ENCODE data around the gene CADPS2.

The CADPS2 gene

DNA sequence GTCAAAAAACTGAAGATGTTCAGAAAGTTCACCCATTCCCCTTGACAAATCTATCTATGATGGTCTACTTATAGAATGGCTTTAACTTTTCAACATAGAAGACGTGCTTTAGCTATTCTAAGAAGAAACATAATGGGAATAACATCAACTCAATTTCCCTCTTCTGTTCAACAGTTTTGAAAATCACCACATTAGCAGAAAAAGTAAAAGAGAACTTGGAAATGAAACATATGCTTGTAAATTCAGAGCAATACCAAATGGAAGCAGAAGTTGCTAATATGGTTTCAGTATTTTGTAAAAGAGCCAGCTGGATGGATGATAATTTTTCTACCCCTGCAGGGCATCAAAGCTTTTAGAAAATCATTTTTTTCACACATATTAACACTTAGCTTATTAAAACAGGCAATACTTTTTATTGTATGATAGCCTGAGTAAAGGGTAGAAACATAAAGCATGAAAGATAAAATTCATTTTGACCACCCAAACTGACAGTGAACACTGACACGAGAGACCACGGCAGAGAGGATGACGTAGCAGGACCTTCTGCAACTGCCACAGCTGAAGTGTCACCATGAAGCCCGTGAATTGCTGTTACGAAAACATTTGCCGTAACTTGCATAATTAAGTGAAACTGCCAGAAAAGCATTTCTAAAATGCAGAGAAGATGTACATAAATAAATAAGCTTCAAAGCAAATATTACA is 542.5 kb downstream of the CADPS2 start:
- no peak for DNase-seq

DNA sequence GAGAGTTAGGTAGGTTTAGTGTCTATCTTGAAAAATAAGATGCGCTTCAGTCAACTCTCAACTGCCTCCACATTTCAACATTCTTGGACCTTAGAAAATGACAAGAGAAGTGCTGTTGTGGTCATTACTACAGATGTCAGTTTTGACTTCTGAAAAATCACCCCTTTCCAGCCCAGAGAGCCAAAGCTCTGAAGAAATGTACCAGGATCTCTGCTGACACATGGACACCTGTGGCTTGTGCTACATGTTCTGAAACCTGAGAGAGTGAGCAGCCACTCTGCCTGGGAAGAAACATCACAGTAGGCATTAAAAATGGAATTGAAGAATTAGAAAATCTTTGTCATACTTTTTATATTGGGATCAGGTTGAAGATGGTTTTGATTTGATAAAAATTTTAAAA is 545.8 kb downstream of the CADPS2 start:
- DNase-seq, result no peak

DNA sequence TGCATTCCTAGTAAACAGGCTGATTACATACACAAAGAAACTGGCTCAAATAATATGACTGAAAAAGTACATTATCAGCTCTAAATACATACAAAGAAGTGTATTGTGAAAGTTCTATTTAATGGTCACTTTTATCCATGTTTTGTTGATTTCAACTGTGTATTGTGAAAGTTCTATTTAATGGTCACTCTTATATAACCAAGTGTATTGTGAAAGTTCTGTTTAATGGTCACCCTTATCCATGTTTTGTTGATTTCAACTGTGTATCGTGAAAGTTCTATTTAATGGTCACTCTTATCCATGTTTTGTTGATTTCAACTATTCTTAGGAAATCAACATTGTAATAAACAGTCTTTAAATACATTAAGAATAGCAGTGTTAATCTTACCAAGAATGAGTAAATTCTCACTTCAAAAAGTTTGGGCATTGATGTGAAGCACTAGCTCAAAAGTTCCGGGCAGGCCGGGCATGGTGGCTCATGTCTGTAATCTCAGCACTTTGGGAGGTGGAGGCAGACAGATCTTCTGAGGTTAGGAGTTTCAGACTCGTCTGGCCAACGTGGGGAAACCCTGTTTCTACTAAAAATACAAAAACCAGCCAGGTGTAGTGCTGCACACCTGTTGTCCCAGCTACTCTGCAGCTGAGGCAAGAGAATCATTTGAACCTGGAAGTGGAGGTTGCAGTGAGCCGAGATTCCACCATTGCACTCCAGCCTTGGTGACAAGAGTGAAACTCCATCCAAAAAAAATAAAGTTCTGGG is 546.9 kb downstream of the CADPS2 start:
- DNase-seq, result no peak

DNA sequence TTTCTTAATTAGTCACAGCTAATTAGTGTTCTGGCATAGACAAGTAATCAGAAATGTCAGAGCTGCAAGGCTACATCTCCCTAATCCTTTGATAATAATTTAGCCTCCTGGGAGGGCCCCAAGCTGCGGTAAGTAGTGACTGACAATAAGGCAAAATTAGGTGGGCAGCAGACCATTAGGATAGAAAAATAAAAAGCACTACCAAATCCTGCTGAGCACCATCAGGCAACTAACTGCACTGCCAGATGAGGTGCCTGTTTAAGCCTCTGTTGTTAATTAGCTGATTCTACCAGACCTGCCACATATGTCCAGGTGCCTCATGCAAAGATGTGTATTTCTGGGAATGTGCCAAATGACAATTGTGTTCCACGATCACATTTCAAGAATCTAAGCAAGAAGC is 549.2 kb downstream of the CADPS2 start:
- DNase-seq, result peak; percentile 79

DNA sequence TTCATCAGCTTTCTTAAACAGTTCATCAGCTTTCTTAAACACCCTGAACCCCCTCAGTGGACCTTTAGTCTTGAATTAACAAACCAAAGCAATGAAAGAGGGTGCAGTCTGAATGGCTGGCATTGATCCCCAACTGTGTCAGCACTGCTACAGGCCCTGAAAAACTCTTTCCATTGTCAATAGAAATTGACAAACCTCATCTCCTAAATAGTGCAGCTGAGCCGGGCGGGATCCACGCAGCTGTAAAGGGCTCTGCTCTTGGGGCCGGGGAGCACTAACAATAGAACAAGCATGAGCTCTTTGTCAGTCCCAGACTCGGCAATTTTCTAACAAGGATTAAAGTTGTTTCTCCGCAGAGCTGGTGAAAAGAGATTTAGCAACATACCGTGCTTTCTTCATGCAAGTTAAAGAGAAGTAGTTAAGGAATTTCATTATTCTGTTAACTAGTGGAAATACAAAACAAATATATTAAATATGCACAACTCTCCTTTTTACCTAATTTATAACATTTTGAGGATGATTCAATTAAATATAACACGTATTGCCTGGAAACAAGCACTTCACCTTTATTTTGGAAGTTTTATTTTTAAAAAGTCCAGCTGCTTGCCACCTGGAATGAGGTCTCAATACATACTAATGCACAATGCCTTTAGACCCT is 557.0 kb downstream of the CADPS2 start:
- no peak for DNase-seq

DNA sequence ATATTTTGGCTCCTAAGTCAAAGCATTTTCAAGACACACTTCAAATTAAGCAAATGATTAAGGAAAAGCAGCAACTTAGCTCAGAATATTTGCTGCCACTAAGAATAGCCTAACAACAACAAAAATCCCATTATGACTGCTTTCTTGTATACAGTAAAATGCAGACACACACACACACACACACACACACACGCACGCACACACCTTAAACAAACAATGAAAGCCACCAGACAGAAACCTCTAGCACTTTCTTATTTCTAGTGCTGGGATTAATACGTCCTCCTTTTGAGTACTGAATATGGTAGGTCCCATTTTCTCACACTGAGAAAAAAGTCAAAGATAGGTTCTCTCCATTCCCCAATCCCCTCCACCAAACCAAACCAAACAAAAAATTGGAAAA is 558.3 kb downstream of the CADPS2 start:
- no peak for DNase-seq

DNA sequence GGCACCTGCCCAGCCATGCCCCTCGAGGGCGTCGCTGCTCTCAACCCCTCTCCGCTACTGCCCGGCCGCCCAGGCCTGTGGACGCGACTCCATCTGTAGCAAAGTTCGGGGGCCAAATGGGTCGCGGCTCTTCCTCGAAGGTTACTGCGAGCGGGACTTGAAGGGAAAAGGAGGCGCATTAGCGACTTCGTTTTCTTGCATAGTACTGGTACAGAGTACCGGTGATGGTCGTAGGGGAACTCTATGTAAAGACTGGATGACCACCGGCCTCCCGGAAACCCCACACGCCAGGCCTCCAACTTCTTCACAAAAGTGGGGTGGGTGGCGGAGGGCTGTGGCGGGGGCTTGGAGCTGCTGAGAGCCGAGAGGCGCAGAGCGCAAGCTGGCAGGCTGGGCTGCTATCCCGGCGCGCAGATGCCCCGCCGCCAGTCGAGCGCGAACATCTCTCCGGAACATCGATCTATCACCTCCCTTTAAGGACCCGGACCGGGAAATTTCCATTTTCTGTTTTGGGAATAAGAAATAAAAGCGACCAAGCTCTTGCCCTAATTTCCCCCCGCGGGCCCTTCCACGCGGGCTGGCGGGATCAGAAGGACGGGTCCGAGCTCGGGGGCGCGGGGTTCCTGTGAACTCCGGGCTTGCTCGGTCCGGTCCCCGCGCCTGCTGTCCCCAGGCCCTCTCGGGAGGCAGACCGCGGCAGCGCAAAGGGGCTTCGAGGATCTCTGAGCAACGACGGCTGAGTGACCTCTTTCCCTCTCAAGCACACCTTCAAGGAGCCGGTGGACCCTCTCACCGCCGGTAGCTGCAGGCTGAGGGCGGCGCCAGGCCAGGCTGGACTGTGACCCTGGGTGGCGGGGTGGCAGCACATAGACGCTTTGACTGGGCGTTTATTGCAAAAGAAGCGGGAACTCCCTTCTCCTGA is 569.5 kb downstream of the CADPS2 start:
- DNase-seq, result no peak

DNA sequence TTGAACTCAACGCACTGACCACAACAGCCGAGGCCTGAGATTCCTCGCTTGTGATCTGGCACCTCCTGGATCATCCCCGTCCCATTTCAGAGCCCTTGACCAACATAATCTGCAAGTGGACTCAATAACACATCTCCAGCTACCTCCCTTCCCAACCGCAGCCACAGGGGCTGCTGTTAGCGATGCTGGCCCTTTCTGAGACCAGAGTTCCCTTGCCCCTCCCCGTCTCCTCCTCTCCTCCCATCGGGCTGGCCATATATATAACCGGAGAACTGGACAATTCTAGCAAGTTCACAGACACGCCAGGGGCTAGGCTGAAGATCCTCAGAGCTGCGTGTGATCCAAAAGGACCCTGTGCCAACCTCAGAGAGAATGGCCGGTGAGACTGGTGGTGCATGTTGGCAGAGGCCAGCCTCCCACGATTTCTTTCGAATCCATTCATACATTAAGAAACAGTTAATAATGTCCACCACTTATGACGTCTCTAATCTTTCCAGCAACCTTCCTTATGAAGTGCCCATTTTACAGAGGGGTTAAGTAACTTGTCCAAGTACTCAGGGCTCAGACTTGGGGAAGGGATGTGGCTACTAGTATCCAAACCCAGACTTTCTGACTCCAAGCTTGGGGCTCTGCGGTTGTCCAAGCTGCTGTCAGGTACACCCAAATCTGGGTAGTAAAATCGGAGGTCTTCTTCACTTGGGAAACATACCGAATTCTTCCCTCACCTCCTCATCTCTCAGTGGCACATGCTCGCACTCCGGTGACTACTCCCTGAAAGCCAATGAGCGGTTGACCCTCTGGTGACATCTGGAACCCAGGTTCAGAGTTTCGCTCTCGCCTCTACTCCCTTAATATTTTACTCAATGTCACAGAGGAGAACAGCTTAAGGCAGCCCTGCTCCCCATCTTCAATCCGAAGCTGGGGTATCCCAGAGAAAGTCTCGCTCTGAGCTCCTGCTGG is 570.5 kb downstream of the CADPS2 start:
- DNase-seq, result no peak

DNA sequence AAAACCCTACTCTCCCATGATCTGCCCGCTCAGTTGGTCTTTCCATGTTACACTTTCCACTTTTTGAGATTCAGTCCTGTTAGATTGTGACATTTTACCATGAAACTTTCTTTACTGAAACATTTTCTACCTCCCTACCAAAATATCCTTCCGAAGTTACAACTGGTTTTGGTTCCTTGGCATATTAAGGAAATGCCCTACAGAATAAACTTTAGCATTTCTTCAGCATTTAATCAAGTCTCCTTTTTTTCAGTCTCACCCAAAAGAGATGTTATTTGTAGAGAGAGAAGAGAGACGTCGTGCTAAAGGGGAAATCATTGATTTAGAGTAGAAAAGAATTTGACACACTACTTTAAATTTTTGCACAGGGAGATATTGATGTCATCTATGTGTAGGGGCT is 572.0 kb downstream of the CADPS2 start:
- DNase-seq, result no peak

DNA sequence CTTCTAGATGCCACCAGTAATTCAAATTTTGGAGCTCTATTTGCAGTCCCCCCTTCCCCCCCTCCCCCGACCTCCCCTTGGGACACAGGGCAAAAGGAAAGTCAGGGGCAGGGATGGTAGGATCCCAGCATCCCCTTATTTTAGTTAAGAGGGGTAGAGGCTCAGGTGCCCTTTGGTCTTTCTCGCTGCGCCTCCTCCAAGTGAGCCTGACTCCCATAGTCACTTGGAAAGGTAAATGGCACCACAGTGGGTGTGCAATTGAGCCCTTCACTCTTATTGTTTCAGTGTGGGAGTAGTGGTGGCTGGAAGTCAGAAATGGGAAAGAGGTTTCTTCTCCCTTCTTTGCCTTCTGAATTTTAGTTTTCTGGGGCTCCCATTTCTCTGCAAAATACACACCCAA is 573.5 kb downstream of the CADPS2 start:
- DNase-seq, result no peak

DNA sequence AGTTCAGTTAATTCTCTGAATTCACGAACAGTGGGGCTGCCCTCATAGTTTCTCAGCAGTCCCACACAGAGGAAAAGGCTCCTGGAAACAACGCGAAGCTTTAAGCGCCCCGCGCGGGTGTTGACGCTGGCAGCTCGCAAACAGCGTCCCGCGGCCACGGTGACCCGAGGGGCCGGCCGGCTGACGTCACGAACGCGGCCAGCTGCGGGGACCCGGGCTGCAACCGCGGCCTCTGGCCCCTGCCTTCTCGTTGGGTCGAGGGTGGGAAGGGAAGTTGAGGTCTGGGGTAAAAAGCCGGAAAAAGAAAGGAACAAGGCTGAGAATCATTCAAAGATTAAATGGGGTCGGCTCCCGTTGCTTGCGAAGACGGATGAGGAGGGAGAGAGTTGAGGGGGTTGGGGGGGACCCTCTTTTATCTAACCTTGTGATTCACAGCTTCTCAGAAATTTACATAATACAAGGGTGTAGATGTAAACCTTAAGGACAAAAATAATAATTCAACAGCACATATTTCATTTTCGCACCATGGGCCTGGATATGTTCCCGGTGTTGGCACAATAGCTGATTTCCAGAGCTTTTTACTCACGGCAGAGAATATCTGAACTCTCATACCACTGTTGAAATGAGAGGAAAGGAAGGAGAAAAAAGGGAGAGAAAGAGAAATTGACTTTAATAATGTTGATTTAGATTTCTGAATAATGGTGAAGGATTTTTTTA is 574.4 kb downstream of the CADPS2 start:
- no peak for DNase-seq

DNA sequence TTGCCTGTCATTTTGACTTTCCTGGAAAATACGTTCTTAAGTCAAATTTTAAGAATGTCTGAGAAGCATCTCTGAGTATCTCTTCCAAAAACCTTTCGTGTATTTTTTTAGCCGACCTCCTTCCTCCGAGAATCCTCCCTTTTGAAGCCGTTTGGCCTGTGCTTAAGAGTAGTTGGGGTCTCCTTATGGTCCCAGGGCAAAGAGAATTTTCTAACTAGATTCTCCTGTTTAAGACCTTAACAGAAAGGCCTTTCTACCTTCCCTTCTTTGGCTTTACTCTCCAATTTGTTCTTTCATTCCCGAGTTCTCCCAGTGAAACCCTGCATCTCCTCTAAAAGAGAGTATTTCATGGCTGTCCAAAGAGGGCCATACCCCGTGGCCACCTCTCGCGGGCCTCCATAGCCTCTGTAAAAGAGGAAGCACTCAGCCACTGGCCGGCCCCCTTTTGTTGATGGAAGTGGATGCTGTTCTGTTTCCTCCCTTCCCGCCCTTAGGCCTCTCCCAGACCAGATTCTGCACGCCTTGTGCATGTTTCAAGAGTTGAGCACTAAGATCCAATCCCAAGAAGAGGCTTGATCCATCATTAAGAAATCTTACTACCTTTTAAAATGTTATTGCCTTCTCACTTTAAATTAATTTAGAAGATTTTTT is 575.1 kb downstream of the CADPS2 start:
- no peak for DNase-seq

DNA sequence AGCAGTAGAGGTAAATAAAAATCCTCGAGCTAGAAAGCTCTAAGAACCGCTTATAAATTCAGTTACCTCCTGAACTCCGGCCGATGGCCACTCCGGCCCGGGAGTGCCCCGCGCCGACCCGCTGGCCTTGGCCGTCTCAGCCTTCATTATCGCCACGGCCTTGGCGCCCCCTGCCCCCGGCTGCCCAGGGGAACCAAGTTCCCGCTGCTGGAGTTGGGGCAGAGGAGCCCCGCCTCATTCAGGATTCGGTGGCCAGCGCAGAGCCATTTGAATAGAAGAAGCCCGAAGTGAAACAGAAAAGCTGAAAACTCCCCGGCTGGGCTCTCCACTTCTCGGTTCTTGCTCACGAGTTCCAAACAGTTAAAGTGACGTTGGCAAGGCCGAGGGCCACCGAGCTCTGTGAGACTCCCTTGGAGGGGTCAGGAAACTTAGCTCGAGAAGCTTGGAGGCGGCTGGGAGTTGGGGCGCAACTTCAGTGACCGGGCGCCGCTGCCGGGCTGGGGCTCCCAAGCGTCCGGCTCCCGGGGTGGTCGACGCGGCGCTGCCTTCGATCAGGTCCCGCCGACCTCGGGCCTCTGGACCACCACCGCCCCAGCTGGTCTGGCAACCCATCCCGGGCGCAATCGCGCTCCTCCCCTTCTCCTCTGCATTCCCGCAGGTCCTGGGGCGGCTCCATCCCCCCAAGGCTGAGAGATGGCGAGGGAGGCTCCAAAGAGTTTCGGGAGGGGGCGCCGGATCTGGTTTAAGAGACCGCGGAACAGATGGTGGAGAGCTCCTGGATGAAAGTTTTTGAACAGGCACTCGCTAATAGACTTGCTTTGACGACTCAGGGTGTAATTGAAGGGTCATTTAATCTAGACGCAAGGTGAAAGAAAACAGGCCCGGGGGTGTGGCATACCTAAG is 575.9 kb downstream of the CADPS2 start:
- no peak for DNase-seq

DNA sequence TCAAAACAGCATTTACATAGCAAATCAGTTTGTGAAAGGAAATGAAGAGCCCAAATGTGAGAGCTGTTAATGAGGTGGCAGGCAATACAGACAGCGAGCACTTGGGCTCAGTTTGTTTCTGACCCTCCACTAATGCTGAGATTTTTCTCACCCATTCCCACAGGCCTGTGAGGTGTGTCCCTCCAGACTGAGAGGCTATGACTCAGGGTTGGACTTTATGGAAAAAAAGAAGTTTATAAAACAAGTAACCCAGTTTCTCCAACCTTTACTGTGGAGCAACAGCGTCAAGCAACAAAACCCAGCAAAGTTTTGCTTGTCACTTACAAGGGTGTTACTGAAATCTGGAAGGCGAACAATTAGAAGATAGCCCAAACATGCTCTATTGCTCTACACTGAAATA is 576.8 kb downstream of the CADPS2 start:
- DNase-seq, result no peak

DNA sequence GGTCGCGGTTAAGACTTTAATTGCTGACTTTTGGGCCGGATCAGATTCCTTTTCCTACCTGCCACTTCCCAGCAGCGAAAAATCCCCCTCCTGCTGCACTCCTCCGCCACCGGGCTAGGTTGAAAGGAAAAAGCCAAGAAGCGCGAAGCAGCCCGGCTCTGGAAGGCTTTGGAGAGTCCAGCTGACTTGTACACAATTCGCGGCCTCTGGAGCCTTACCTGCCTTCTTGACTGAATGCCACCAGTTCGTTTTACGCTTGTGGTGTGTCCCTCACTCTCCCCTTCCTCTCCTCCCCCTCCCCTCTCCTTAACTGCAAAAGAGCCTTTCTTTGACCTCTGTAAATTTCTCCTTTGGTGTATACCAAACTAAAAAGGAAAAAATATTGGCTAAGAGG is 579.0 kb downstream of the CADPS2 start:
- no peak for DNase-seq

DNA sequence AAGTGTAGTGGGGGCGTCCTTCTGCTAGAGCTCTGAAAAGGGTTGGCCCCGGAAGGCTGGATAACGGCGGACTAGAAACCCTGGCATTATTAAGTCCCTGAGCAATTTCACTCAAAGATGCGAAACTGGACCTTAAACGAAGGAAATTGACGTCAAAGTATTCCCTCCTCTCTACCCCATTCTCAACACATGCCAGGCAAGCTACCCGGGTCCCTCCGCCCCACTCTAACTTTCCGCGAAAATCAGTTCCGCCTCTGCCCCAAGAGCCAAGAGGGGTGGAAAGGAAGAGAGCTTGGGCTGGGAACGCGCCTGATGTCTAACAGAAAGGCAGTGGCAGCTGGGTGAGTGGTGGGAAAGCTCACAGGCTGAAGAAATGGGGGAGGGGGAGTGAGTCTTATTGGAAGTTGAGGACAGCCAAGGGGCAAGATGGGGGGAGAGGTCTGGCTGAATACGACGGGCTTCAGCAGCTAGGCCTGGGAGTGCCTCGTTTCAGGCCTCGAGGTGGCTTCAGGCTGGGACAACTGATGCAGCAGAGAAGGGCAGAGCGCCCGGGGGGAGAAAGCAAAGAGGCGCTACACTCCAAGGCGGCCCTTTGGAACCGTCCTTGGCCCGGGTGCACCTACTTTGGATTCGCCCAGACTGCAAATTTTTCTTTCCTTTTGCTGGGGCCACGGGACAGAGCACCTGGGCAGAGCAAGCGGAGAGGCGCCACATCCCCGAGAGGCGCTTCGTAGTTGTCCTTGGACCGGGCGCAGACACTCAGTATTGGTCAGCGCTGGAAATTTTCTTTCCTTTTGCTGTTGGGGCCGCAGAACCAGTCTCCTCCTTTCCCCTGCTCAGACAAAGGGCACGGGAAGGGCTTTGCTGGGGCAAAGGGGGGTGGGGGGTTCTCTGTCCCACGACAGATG is 579.7 kb downstream of the CADPS2 start:
- no peak for DNase-seq

DNA sequence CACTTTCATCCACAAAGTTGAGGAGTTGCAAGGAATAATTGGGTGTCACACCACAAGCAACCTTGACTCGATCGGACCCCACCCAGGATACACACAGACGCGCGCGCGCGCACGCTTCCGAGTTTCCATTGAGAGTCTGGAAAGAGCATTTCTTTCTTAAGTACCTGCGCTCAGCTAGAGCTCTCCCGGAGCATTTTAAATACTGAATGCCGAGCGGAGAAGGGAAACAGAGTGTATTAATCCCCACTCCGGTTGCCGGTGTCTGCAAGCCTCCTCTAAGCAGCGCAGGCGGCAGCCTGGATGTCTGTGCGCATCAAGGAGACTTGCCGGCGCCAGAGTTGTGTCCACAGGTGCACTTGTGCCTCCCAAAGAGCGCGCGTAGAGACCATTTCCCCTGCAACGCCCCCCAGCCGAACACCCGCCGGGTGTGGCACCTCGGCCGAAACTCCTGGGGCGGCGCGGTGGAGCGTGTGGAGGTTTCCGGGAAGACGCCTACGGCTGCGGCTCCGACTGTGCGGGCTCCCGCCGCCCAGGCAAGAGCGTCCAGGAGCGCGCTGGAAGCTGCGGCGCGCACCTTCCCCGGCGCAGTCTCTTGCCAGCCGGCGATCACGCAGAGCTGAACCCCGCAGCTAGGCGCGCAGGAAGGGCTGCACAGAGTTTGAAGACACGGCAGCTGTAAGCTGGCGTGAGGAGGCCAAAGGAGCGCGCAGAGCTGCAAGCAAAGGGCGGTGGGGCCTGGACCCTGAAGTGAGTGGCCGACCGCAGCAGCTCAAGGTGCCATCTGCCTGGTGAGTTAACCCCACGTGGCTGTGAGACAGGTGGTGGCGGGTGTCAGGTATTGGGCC is 580.6 kb downstream of the CADPS2 start:
- DNase-seq, result peak; percentile 65
